AG04450 (cell line): ENCODE data around the gene GPR17. TPM values are rescaled to one million over a fixed set of nuclear protein-coding genes. Genes with fewer than 3 reads are reported as not detected.

Source experiments
- CTCF ChIA-PET: fragments of 300-600, 350-600 bp; formaldehyde crosslinking; extraction: SDS; loops from one replicate; lab custom pipeline; 2022; ENCODE audit warnings: antibody characterized with exemption, inconsistent platforms; lab: Charles Lee
- POLR2A ChIA-PET: fragments of 350-600 bp; formaldehyde crosslinking; extraction: SDS; loops from one replicate; lab custom pipeline; 2021; ENCODE audit warnings: antibody characterized with exemption, inconsistent platforms; lab: Yijun Ruan, JAX
- DNase-seq: peaks from one replicate; pipeline ENCODE4 v3.0.0-alpha.2; 2011; ENCODE audit warnings: low read depth, low spot score
- H3K27ac ChIP-seq: one replicate; pipeline ENCODE4 v1.5.1; 2012; ENCODE audit warnings: low read depth, low read length, control low read depth
- H3K27me3 ChIP-seq: one replicate; pipeline ENCODE4 v1.6.0; 2012; ENCODE audit warnings: low read length; ENCODE audit not compliant: control insufficient read depth, insufficient read depth
- H3K4me3 ChIP-seq: 2 replicates; pipeline ENCODE4 v1.5.1; 2011; ENCODE audit warnings: mild to moderate bottlenecking, low read depth, low read length, control low read depth
- H3K9me3 ChIP-seq: 2 replicates; pipeline ENCODE4 v1.5.1; 2012; ENCODE audit warnings: low read length; ENCODE audit not compliant: control insufficient read depth, insufficient read depth
- CTCF ChIP-seq: IDR thresholded peaks from 2 replicates; pipeline ENCODE4 v1.5.1; 2011; ENCODE audit warnings: low read depth, low read length, control low read depth, inconsistent platforms
- polyA plus RNA-seq: library from polyadenylated mRNA; depleted of rRNA; stranded (reverse); fragments of >200 nt; gene quantifications from 2 replicates; pipeline ENCODE4 v1.2.3, GENCODE V29; 2011

GPR17 gene
- polyA plus RNA-seq, 1 experiment = not detected

DNA sequence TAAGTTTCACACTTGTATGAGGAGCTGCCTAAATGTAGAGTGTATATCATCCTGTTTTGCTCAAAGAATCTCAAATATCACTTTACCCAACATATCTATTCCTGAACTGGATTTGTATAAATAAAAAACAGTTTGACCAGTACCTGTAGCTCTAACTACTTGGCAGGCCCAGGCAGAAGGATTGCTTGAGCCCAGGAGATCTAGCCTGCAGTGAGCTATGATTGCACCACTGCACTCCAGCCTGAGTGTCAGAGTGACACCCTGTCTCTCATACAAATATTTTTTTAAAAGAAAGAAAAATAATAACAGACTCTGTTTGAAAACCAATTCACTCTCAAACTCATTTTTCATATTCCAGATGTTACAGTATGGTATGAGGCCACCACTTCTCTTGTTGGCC is 37.1 kb downstream of the GPR17 start:
- Histone ChIP-seq H3K9me3 (no peaks in the 10 kb centered on the region; the same call in 1 of the 2 replicates), H3K27me3 (peaks cover 5% of the 10 kb centered on the region), H3K4me3 (no peak overlapping the region), H3K27ac (no peak overlapping the region)
- no peak for TF ChIP-seq CTCF
- ChIA-PET CTCF (interaction anchor here (1.8 kb wide), 1 partner anchor 92 kb away, joined by 8 read pairs; no protein-coding TSS in a partner anchor), POLR2A (no interaction called here)
- DNase-seq = no peak

GRCh38 chr2:127683757-127684156 is 37.8 kb downstream of the GPR17 start:
- Histone ChIP-seq H3K27ac (peak overlapping the region; percentile 39), H3K27me3 (no peaks in the 10 kb centered on the region), H3K9me3 (peaks cover 1% of the 10 kb centered on the region), H3K4me3 (no peak overlapping the region)
- no peak for TF ChIP-seq CTCF
- CTCF ChIA-PET = interaction anchor here (1.8 kb wide), 1 partner anchor 93 kb away, joined by 8 read pairs; no protein-coding TSS in a partner anchor
- no peak for DNase-seq
- POLR2A ChIA-PET = no interaction called here

DNA sequence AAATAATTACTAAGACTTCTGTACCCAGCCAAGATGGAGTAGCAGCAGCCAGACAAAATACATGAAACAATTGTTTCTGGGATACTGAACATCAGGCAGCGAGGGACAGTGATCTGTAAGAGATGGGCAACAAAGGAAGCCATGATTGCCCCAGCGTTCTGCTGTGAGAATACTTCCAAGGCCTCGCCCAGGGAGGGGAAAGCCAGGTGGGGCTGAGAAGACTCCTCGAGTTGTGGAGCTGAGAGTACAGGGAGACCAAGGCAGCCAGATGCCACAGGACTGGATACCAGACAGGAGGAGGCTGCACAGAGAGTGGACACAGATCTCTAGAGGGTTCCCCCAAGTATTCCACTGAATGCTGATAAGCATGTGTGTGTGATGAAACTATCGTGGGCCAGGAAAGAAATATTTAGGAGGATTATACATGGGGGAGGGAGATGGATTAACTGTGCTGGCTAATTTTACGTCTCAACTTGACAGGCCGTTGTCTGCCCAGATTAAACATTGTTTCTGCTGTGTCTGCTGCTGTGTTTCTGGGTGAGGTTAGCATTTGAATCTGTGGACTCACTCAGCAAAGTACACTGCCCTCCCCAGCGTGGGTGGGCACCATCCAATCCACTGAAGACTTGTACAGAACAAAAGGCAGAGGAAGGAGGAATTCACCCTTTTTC is 39.6 kb downstream of the GPR17 start:
- H3K4me3 ChIP-seq = no peak overlapping the region
- no peak for TF ChIP-seq CTCF
- ChIA-PET CTCF (interaction anchor here (0.6 kb wide), 1 partner anchor 105 kb away, joined by 3 read pairs; no protein-coding TSS in a partner anchor), POLR2A (no interaction called here)
- no peaks in the 10 kb centered on the region for H3K27me3 ChIP-seq
- no peak overlapping the region for H3K27ac ChIP-seq
- no peak for DNase-seq
- peaks cover 8% of the 10 kb centered on the region for H3K9me3 ChIP-seq

GRCh38 chr2:127688405-127688804 is 42.5 kb downstream of the GPR17 start:
- Histone ChIP-seq H3K27ac (no peak overlapping the region), H3K27me3 (no peaks in the 10 kb centered on the region), H3K9me3 (peaks cover 13% of the 10 kb centered on the region), H3K4me3 (no peak overlapping the region)
- no peak for DNase-seq
- CTCF ChIA-PET = no interaction called here
- POLR2A ChIA-PET = no interaction called here
- no peak for TF ChIP-seq CTCF

- Histone ChIP-seq H3K4me3 (no peak overlapping the region), H3K27ac (no peak overlapping the region), H3K27me3 (no peaks in the 10 kb centered on the region), H3K9me3 (peaks cover 13% of the 10 kb centered on the region)
- DNase-seq = no peak
- ChIA-PET CTCF (no interaction called here), POLR2A (no interaction called here)
- no peak for TF ChIP-seq CTCF
Observed at GRCh38 chr2:127690696-127691095, 44.7 kb downstream of the GPR17 start.
